ENCODE measurements around the gene VSTM4. TPM values are rescaled to one million over a fixed set of nuclear protein-coding genes. Genes with fewer than 3 reads are reported as not detected.

The VSTM4 gene
- total RNA-seq, 2 experiments from 2014 or later = 0.07 to 0.11 TPM

DNA sequence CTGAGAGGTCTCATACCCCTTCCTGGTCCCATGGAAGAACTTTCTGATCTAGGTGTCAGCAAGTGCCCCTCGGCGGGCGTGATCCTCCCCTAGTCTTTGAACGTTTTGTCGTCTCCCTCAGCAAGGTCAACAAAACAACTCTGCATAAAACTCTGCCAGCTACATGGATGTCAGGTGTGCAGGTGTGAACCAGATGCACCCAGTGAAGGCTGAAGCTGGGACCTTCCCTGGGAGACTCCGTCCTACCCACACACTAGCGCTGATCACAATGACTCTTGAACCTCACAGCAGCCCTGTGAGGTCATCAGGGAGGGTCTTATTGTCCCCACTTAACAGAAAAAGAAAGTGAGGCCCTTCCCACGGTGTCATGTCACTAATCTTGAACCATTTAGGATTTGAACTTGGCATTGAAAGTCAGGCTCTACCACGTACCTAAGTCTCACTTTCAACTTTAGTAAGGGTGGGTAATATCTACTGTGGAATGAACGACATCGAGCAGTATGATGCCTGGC lies 68.1 kb downstream of the VSTM4 start:
- ATAC-seq (no peak), DNase-seq (no peak)
- no peaks in the 10 kb centered on the region for H3K36me3 Mint-ChIP-seq (ENCODE audit: low read depth)
- peaks cover 3% of the 10 kb centered on the region for H3K9me3 Mint-ChIP-seq (ENCODE audit: low read depth)
- CTCF ChIA-PET = no interaction called here
- H3K4me1 Mint-ChIP-seq = no peaks in the 10 kb centered on the region
- peaks cover 8% of the 10 kb centered on the region for H3K27me3 Mint-ChIP-seq
- intact Hi-C loops (cut with DNase I, micrococcal nuclease) = no loop called here
- POLR2A ChIA-PET = no interaction called here
- no peak overlapping the region for H3K4me3 Mint-ChIP-seq
- H3K27ac Mint-ChIP-seq = no peak overlapping the region

DNA sequence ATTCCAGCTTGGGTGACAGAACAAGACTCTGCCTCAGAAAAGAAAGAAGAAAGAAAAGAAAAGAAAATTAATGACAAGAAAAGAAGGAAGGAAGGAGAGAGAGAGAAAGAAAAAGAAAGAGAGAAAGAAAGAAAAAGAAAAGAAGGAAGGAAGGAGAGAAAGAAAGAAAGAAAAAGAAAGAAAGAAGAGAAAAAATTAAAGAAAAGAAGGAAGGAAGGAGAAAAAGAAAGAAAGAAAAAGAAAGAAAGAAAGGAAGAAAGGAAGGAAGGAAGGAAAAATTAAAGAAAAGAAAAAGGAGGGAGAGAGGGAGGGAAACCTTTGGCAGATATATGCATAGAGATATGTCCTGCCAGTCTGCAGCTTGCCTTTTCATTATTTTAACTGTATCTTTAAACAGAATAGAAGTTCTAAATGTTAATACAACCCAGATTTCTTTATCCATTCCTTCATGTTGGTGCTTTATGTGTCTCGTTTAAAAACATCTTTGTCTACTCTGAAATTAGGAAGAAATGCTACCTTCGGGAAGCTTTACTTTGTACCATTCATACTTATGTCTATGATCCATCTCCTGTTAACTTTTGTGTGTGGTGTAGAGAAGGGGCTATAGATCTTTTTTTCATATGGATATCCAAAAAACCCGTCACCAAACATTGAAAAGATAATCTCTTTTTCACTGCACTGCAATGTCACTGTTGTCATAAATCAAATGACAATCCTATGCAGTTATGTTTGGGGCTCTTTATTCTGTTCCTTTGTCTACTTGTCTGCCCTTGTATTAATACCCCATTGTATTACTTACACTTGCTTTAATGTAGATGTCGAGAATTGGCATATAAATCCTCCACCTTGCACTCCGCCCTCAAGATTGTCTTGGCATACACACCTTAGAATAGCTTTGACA lies 70.8 kb downstream of the VSTM4 start:
- ChIA-PET CTCF (interaction anchor here (0.7 kb wide), 1 partner anchor 191 kb away, joined by 4 read pairs; no protein-coding TSS in a partner anchor), POLR2A (no interaction called here)
- DNase-seq (no peak), ATAC-seq (no peak)
- Mint-ChIP-seq H3K4me3 (no peak overlapping the region), H3K4me1 (no peaks in the 10 kb centered on the region), H3K36me3 (ENCODE audit: low read depth) (no peaks in the 10 kb centered on the region), H3K27me3 (peaks cover 4% of the 10 kb centered on the region), H3K9me3 (ENCODE audit: low read depth) (peaks cover 3% of the 10 kb centered on the region), H3K27ac (no peak overlapping the region)
- intact Hi-C loops (cut with DNase I, micrococcal nuclease) = no loop called here

DNA sequence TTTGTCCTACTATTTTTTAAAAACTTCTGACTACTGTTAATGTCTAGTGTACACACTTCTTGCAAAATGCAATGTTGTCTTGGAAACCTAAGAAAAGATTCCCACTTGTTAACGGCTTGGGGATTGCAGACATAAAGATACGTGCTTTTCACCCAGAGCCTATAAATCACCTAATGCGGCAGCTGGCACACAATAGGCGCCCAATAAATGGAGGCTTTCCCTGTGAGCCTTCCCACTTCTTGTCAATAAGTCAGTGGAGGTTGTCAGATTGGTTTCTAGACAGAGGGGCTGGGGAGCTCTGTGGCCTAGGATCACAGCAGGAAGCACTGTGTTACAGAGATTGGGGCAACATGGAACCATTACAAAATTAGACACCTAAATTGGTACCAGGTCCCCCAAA lies 74.7 kb downstream of the VSTM4 start:
- Mint-ChIP-seq H3K9me3 (ENCODE audit: low read depth) (peaks cover 2% of the 10 kb centered on the region), H3K4me1 (peaks cover 8% of the 10 kb centered on the region), H3K27me3 (peaks cover 3% of the 10 kb centered on the region), H3K36me3 (ENCODE audit: low read depth) (no peaks in the 10 kb centered on the region), H3K27ac (no peak overlapping the region), H3K4me3 (no peak overlapping the region)
- intact Hi-C loops (cut with DNase I, micrococcal nuclease) = no loop called here
- CTCF ChIA-PET = no interaction called here
- POLR2A ChIA-PET = no interaction called here
- DNase-seq = no peak
- ATAC-seq = no peak

DNA sequence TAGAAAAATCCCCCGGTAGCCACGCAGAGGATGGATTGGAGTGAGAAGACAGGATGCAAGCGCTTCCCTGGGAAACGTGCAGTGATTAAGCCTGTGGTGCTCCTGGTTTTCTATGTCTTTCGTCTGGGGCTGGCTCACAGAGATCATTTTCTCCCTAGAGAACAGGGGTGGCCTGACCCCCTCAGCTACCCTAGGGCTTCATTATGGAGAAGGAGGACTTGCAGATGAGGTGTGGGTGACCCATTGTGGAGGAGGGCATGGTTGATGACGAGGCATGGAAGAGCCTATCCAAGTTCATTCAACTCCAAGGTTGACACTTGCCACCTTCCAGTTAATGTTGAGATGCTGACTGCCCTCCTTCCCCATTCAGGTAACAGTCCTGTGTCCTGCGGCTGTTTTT lies 75.9 kb downstream of the VSTM4 start:
- H3K4me3 Mint-ChIP-seq = no peak overlapping the region
- CTCF ChIA-PET = interaction anchor here (0.7 kb wide), 1 partner anchor 26 kb away, joined by 3 read pairs; no protein-coding TSS in a partner anchor
- H3K9me3 Mint-ChIP-seq (ENCODE audit: low read depth) = no peaks in the 10 kb centered on the region
- POLR2A ChIA-PET = no interaction called here
- peaks cover 8% of the 10 kb centered on the region for H3K4me1 Mint-ChIP-seq
- no peak overlapping the region for H3K27ac Mint-ChIP-seq
- H3K27me3 Mint-ChIP-seq = peaks cover 3% of the 10 kb centered on the region
- no peaks in the 10 kb centered on the region for H3K36me3 Mint-ChIP-seq (ENCODE audit: low read depth)
- intact Hi-C loops (cut with DNase I, micrococcal nuclease) = no loop called here
- no peak for ATAC-seq
- no peak for DNase-seq

DNA sequence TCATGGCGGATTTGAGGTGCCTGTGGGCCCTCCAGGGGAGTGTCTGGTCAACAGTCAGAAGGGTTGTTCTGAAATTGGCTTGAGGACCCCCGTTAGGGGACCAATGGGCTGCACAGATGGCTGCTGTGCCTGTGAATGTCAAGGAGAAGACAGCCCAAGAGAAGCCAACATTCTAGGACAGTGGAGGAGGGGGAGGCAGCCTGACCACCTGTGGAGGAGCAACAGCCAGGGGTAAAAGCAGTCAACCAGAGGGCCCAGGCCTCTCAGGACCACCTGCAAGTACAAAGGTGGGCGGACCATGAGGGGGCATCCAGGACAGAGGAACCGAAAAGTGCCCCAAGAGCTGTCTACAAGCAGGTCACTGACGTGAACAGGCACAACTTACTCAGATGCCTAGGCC lies 76.6 kb downstream of the VSTM4 start:
- Mint-ChIP-seq H3K4me1 (peaks cover 8% of the 10 kb centered on the region), H3K27ac (no peak overlapping the region), H3K4me3 (no peak overlapping the region), H3K9me3 (ENCODE audit: low read depth) (no peaks in the 10 kb centered on the region), H3K27me3 (peaks cover 3% of the 10 kb centered on the region), H3K36me3 (ENCODE audit: low read depth) (no peaks in the 10 kb centered on the region)
- intact Hi-C loops (cut with DNase I, micrococcal nuclease) = no loop called here
- no peak for ATAC-seq
- ChIA-PET POLR2A (no interaction called here), CTCF (interaction anchor here (0.7 kb wide), 1 partner anchor 25 kb away, joined by 3 read pairs; no protein-coding TSS in a partner anchor)
- DNase-seq = no peak

DNA sequence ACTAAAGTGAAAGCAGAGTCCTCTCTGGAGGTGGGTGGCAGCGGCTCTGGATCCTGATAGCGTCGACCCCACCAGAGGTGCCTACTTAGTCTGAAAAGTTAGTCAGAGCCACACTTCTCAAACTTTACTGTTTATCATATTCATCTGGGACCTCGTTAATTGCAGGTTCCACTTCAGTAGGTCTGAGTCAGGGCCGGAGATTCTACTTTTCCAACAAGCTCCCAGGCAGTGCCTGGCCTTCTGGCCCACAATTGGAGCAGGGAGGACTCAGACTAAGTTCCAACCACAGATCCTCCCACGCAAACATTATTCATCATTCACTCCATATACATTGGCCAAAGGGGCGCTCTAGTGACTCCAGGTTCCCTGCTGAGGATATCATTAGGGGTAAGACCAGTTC lies 78.1 kb downstream of the VSTM4 start:
- intact Hi-C loops (cut with DNase I, micrococcal nuclease) = no loop called here
- Mint-ChIP-seq H3K4me1 (peaks cover 8% of the 10 kb centered on the region), H3K36me3 (ENCODE audit: low read depth) (no peaks in the 10 kb centered on the region), H3K9me3 (ENCODE audit: low read depth) (no peaks in the 10 kb centered on the region), H3K4me3 (no peak overlapping the region), H3K27me3 (no peaks in the 10 kb centered on the region), H3K27ac (no peak overlapping the region)
- ChIA-PET POLR2A (interaction anchor here (0.7 kb wide), 1 partner anchor 51 kb away, joined by 3 read pairs; no protein-coding TSS in a partner anchor), CTCF (no interaction called here)
- ATAC-seq (no peak), DNase-seq (no peak)

DNA sequence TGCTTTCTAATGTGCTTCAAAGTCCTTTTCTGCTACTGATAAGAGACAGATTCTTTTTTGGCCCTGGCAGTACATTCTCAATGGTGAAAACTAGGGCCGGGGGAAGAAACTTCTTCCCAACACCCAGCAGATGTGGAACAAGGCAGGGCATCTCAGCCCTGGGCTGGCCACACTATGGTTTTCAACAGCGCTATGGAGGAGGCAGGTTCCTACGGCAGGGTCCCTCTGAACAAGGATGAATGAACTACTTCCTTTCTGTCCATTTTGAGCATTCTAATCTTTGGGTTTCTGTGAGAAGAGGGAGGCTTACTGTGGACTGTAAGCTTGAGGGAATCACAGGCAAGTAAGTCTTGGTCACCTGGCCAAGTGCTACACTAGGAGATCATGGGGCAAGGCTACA lies 78.7 kb downstream of the VSTM4 start:
- intact Hi-C loops (cut with DNase I, micrococcal nuclease) = no loop called here

DNA sequence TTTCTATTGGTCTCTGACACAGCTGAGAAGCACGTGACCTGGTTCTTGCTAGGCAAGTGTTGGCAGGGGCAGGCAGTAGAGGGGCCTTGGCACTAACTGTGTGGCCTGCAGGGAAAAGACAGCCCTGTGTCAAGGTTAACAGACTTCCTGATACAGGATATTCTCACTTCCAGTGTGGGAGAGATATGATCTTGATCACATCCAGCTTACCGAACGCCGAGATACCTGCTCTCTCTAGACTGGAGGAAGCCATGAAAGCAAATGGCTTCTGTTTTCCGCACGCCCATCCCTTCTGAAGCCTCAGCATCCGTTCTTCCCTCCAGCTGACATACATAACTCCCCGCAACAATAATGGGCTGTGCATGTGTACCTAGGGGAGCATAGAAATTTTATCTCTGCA lies 79.4 kb downstream of the VSTM4 start:
- CTCF ChIA-PET = no interaction called here
- intact Hi-C loops (cut with DNase I, micrococcal nuclease) = no loop called here
- Mint-ChIP-seq H3K9me3 (ENCODE audit: low read depth) (no peaks in the 10 kb centered on the region), H3K4me1 (peaks cover 8% of the 10 kb centered on the region), H3K27ac (peak overlapping the region; percentile 38), H3K36me3 (ENCODE audit: low read depth) (no peaks in the 10 kb centered on the region), H3K4me3 (no peak overlapping the region), H3K27me3 (no peaks in the 10 kb centered on the region)
- ATAC-seq (peak; percentile 36), DNase-seq (no peak)
- POLR2A ChIA-PET = no interaction called here

More for the DNA sequence above, 78.7 kb downstream of the VSTM4 start:
- H3K27ac Mint-ChIP-seq = no peak overlapping the region
- H3K9me3 Mint-ChIP-seq (ENCODE audit: low read depth) = no peaks in the 10 kb centered on the region
- no peaks in the 10 kb centered on the region for H3K27me3 Mint-ChIP-seq
- no peak for ATAC-seq
- no peak for DNase-seq
- ChIA-PET POLR2A (no interaction called here), CTCF (no interaction called here)
- no peak overlapping the region for H3K4me3 Mint-ChIP-seq
- H3K4me1 Mint-ChIP-seq = peaks cover 8% of the 10 kb centered on the region
- H3K36me3 Mint-ChIP-seq (ENCODE audit: low read depth) = no peaks in the 10 kb centered on the region

DNA sequence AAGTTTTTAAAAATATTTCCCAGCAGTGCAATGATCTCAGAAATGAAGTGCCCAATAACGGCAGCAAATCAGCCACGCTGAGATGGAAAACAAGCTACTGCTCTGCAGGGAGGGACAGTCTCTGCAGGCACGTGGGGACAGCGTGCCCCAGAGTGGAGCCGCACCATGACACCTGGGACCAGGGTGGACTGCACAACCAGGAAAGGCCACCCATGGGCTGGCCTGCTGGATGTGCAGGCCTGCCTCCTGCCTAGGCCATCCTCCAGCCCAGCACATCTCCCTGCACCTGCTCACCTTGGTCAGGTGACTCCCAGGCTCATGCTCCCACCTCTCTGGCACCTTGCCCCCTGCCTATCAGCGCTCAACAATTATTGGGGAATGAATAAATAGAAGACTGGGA lies 80.4 kb downstream of the VSTM4 start:
- intact Hi-C loops (cut with DNase I, micrococcal nuclease) = no loop called here
- no peak for DNase-seq
- ATAC-seq = no peak
- Mint-ChIP-seq H3K36me3 (ENCODE audit: low read depth) (no peaks in the 10 kb centered on the region), H3K4me1 (peaks cover 8% of the 10 kb centered on the region), H3K27me3 (no peaks in the 10 kb centered on the region), H3K9me3 (ENCODE audit: low read depth) (no peaks in the 10 kb centered on the region), H3K4me3 (no peak overlapping the region), H3K27ac (no peak overlapping the region)
- CTCF ChIA-PET = no interaction called here
- POLR2A ChIA-PET = no interaction called here

DNA sequence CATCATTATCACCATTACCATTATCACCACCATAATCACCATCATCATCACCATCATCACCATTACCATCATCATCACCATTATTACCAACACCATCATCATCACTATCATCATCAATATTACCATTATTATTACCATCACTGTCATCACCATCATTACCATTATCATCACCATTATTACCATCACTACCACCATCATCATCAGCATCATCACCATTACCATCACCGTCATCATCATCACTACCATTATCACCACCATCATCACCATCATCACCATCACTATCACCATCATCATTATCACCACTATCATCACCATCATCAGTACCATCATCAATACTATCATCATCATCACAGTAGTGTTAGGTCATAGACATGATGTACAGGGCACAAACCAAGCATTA lies 81.4 kb downstream of the VSTM4 start:
- ChIA-PET POLR2A (no interaction called here), CTCF (no interaction called here)
- no peaks in the 10 kb centered on the region for H3K36me3 Mint-ChIP-seq (ENCODE audit: low read depth)
- DNase-seq = no peak
- H3K4me1 Mint-ChIP-seq = peaks cover 8% of the 10 kb centered on the region
- H3K27ac Mint-ChIP-seq = no peak overlapping the region
- intact Hi-C loops (cut with DNase I, micrococcal nuclease) = no loop called here
- H3K4me3 Mint-ChIP-seq = no peak overlapping the region
- H3K9me3 Mint-ChIP-seq (ENCODE audit: low read depth) = no peaks in the 10 kb centered on the region
- no peaks in the 10 kb centered on the region for H3K27me3 Mint-ChIP-seq
- no peak for ATAC-seq

DNA sequence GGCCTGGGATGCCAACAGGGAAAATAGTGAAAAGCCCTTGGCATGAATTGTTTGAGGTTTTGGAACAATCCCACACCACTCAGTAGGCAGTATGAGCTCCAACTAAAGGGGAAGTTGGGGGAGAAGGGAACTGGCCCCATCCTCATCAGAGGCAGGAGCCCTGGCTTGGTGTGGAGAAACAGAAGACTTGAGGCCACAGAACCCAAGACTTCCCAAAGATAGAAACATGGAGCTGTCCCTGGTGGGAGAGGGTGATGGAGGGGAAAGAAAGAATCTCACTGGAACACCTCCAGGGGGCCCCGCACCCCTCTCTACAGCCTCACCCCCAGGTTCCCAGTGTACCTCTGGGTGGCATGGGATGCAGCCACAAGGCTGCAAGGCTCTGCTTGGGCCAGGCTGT lies 85.7 kb downstream of the VSTM4 start:
- H3K4me1 Mint-ChIP-seq = no peaks in the 10 kb centered on the region
- intact Hi-C loops (cut with DNase I, micrococcal nuclease) = no loop called here
- no peaks in the 10 kb centered on the region for H3K9me3 Mint-ChIP-seq (ENCODE audit: low read depth)
- no peak overlapping the region for H3K27ac Mint-ChIP-seq
- H3K4me3 Mint-ChIP-seq = no peak overlapping the region
- POLR2A ChIA-PET = no interaction called here
- CTCF ChIA-PET = interaction anchor here (0.6 kb wide), 1 partner anchor 49 kb away, joined by 4 read pairs; no protein-coding TSS in a partner anchor
- no peak for DNase-seq
- no peak for ATAC-seq
- no peaks in the 10 kb centered on the region for H3K27me3 Mint-ChIP-seq
- H3K36me3 Mint-ChIP-seq (ENCODE audit: low read depth) = no peaks in the 10 kb centered on the region

DNA sequence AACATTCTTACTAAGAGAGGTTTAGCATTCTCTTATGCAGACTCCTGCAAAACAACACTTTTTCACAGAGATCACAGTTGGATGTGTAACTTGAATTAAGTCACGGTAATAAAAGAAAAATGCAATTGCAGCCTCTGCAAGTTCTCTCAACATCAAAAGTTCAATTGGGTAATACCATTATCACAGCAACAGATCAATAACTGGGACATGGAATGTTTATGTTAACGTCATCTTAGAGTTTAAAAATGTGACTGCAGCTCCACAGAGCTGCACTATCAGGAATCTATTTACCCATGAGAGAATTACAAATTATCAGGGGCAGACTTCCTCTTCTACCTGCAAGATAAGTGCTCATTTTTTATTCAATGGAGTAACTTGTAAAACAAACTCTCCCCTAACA lies 86.7 kb downstream of the VSTM4 start:
- no peaks in the 10 kb centered on the region for H3K27me3 Mint-ChIP-seq

More for the DNA sequence above, 86.7 kb downstream of the VSTM4 start:
- H3K4me1 Mint-ChIP-seq = no peaks in the 10 kb centered on the region
- ATAC-seq (no peak), DNase-seq (no peak)
- H3K36me3 Mint-ChIP-seq (ENCODE audit: low read depth) = no peaks in the 10 kb centered on the region
- no peak overlapping the region for H3K27ac Mint-ChIP-seq
- intact Hi-C loops (cut with DNase I, micrococcal nuclease) = no loop called here
- ChIA-PET POLR2A (no interaction called here), CTCF (interaction anchor here (0.6 kb wide), 1 partner anchor 48 kb away, joined by 4 read pairs; no protein-coding TSS in a partner anchor)
- no peak overlapping the region for H3K4me3 Mint-ChIP-seq
- H3K9me3 Mint-ChIP-seq (ENCODE audit: low read depth) = no peaks in the 10 kb centered on the region
